DND-41 (cell line): Measurements from ENCODE around the gene FASTK.

Experiments used
- CTCF ChIP-seq: IDR thresholded peaks from 2 replicates; pipeline ENCODE4 v1.5.1; 2012; ENCODE audit warnings: borderline replicate concordance, low read length, moderate library complexity, mild to moderate bottlenecking; ENCODE audit not compliant: poor library complexity, severe bottlenecking; ENCODE audit errors: extremely low read depth
- EZH2 ChIP-seq: IDR thresholded peaks from 3 replicates; pipeline ENCODE4 v1.6.1; 2012; ENCODE audit warnings: borderline replicate concordance, low read depth, mild to moderate bottlenecking, moderate library complexity, low read length, inconsistent platforms; ENCODE audit not compliant: severe bottlenecking

- TF ChIP-seq CTCF = no peak
- no peak for TF ChIP-seq EZH2
These were observed 24.3 kb downstream of the FASTK start for GRCh38 chr7:151056283-151056665.
